ENCODE data around the gene SPPL2C.

DNA sequence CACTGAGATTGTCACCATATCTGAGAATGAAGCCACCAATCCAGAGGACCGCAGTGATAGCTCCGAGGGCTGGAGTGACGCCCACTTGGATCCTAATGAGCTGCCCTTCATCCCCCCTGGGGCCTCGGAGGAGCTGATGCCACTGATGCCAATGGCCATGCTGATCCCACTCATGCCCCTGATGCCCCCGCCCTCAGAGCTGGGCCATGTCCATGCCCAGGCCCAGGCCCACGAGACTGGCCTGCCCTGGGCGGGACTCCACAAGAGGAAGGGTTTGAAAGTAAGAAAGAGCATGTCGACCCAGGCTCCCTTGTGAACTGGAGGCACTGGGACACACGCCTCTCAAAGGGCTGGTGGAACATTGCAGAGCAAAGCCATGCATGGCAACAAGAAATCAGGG is 2.0 kb downstream of the SPPL2C start:
- TF ChIP-seq CTCF (IDR thresholded peaks at IDR 0.05), result no peak
- no peak for TF ChIP-seq POLR2A (IDR thresholded peaks at IDR 0.05)
